M059J (cell line): ENCODE results near the gene ZFYVE26. TPM values are rescaled to one million over a fixed set of nuclear protein-coding genes. Genes with fewer than 3 reads are reported as not detected.

Experiments
- DNase-seq: peaks from one replicate; pipeline ENCODE4 v3.0.0-alpha.2; 2012; ENCODE audit warnings: low read depth
- total RNA-seq: library from RNA; depleted of rRNA; stranded (reverse); fragments of >200 nt; shearing (Covaris generic); gene quantifications from 2 replicates; pipeline ENCODE4 v1.2.3, GENCODE V29; 2014

The ZFYVE26 gene
- total RNA-seq, 1 experiment from 2014 or later, result 17.8 TPM

GRCh38 chr14:67817750-67818438 is 1.5 kb upstream of the ZFYVE26 start:
- DNase-seq, result no peak

GRCh38 chr14:67815573-67816225 is 691 bp downstream of the ZFYVE26 start:
- DNase-seq, result peak; percentile 43

DNA sequence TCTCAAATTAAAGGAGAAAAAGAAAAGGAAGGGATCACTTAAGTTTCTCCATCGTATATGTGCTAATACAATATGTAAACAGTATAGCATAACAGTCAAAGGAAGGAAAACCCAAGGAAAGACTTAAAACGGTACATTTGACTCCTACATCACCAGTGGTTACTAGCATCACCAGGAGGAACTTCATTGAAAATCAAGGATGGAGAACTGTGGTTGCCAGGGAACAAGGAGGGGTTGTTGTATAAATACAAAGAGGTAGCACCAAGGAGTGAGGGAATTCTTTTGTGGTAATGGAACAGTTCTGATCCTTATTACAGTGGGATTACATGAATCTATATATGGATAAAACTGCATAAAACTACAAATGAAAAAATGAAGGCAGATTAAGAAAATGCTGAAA is 1.6 kb downstream of the ZFYVE26 start:
- DNase-seq, result peak; percentile 31

DNA sequence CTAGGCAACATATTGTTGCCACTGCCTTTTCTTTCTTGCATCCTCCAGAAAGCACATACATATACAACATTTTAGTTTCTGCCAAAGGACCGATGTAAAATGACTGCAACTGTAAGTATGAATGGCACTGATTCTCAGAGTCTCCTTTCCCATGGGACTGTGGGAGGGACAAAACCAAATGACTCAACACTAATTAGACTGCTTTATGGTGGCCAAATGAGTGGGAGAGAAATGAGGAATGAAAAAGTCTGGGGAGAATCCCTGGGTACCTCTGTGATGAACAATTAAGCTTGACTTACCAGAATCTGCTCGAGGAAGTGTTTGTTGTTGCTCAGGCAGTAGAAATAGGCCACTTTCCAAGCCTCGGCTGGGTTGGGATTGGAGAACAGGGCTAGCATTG is 10.1 kb downstream of the ZFYVE26 start:
- no peak for DNase-seq

- no peak for DNase-seq
These were observed 15.6 kb downstream of the ZFYVE26 start for GRCh38 chr14:67800743-67801142.

DNA sequence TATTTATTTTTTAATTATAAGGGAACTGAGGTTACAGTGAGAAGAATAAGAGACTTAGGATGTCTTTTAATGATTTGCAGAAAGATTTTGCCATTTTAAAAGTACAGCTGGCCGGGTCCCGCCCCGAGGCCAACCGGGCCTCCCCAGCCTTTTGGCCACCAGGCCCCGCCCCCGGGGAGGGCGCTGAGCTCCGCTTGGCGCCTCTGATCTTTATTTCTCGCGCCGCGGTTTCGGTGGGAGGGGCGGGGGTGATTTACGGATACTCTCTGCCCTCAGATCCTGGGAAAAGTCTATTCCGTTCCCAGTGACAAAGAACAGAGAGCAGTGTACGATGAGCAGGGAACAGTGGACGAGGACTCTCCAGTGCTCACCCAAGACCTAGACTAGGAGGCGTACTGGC is 17.7 kb downstream of the ZFYVE26 start:
- DNase-seq, result no peak

DNA sequence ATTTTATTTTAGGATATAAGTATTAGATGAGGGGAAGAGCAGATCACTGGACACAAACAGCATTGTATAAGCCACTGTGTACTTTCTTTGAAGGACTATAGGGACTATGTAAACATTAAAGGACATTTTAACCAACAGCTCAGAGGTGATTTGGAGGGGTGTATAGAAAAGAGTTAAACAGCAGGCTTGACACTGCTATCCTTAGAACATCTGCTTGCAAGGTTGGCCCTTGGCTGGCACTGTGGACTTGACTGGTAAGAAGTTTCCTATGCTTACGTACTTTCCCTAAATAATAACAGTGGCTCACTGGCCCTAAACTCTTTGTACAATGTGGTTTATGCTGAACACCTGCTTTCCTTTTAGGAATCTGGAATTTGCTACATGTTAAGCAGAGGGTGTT is 28.7 kb downstream of the ZFYVE26 start:
- no peak for DNase-seq

DNA sequence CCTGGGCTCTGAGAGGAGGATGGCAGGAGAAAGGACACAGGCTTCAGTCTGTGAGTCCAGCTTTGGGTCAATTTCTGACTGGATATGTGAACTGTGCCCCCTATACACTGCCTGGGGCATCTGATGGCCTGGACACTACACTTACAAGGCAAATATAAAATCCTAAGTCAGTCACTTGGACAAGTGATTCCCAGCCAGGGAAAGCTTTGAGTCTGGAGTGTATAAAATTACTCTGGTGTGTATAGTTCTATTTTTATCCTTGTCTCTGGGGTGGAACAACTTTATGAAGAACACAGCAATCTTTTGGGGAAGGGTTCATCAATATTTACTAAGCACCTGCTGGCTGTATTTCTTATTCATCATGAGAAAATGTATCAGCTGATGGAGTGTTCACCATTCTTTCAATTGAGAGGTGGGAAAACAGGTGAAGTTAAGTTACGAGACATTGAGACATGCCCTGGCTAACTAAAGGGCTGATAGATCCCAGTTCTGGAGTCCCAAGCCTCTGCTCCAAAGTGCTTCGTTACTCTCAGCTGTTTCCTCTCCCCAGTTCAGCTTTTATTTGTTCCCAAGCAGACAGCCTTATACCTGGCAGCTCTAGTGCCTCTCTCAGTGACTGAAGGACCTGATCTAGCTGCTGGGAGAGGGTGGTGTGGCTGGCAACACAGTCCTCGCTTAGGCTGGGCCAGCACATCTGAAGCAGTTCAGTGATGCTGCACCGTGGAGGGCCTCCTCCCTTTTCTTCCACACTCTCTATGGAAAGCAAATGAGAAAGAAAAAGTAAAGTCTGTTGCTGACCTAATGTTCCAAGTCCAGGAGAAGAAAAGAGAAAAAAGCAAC is 30.9 kb downstream of the ZFYVE26 start:
- DNase-seq, result no peak

- no peak for DNase-seq
These were observed 32.1 kb downstream of the ZFYVE26 start for GRCh38 chr14:67784244-67784823.

DNA sequence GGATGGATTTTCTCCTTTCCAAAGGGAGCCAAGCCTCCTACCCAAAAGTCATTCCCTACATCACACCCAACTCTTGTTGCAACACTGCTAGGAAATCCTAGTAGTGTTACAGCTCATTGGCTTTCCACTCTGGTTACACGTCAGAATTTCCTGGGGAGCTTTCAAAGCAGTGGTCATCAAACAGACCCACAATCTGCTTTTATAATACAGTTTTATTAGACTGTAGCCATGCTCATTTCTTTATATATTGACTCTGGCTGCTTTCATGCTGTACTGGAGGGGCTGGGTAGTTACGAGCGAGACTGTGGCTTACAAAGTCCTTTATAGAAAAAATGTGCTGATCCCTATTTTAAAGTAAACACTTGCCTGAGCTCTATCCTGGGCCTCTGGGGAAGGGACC is 34.3 kb downstream of the ZFYVE26 start:
- DNase-seq, result no peak

DNA sequence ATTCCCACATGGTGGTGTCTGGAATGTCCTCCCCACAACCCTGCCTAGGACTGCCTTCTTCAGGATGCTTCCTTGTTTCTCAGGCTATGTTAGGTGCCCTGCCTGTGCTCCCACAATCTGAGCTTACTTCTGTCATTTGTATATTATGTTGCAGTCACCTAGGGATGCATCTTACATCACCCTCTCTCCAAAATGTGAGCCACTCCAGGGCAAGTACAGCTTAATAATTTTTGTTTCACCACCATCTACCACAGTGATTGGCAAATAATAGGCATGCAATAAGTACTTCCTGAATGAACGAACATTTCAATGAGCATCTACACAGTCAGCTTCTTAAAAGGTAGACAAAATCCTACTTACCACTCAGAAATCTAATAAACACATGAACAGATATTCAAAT is 37.6 kb downstream of the ZFYVE26 start:
- no peak for DNase-seq

DNA sequence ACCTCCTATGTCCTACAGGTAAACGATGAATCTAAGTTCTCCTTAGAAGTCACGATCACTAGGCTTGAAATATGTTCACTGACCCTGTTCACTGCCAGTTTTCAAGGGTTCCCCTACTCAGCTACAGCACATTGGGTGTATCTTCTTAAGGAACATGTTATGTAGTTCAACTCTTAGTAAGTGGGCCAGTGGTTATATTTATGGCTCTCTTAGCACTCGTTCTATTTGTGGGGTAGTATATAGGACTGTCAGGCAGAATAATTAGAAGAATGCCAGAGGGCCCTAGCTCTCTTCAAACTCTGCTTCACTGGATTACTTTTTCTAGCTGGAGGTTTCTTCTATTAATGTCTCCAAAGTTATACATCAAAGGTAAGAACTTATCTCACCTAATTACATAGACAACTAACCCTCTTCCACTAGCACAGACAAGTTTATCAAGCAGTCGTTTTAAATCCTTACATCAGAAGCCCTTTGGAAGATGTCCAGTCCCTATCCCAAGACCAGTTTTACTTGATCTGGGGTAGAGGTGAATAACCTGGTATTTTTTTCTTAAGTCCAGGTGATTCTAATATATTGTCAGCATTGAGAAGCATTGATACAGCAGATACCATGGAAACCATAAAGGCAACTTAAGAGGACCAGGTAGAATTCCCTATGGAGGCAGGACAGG is 39.6 kb downstream of the ZFYVE26 start:
- DNase-seq, result no peak

DNA sequence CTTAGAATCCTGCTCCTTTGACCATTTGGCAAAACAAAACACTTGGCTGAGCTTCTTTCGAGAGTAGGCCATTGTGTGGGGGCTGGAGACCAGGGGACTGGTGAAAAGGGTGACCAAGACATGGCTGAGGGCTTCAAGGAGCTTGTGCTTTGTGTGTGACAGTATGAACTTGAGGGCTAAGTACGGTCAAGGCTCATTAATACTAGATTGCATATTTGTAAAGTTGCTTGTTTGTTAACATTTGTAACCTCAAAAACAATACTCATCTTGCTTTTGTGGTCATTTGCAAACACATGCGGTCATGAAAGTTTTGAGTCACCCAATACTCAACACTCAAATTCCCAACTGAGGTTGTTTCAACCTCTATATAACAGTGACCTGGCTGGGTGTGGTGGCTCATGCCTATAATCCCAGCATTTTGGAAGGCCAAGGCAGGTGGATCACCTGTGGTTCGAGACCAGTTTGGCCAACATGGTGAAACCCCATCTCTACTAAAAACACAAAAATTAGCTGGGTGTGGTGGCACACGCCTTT is 42.5 kb downstream of the ZFYVE26 start:
- peak; percentile 38 for DNase-seq

GRCh38 chr14:67768219-67768618 is 48.2 kb downstream of the ZFYVE26 start:
- no peak for DNase-seq

DNA sequence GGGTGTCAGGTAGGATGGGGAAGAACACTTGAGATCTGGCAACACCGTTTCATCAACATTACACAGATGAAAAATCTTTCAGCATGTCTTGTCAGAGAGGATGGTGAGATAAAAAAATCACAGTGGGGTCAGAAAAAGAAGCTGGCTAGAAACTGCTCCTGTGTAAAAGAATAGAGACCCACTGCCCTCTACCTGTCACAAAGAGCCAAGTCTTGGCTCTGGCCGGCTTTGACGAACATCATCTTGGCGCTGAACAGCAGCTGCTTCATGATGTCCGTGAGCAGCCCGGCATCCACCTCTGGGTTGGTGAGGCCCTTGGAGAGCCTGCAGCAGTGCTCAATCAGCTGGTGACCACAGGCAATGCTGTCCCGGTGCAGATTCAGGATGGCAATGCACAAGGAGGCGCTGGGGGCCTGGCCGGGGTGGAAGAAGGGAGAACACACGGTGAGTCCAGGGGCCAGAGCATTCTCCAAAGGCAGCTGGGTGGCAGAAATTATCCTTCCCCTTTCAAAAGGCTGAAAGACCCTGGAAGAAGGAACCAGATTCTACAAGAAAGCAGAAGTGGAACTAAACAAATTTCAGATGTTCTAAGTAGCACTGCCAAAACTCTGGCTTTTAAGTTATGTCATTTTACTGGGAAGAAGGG is 50.2 kb downstream of the ZFYVE26 start:
- no peak for DNase-seq

DNA sequence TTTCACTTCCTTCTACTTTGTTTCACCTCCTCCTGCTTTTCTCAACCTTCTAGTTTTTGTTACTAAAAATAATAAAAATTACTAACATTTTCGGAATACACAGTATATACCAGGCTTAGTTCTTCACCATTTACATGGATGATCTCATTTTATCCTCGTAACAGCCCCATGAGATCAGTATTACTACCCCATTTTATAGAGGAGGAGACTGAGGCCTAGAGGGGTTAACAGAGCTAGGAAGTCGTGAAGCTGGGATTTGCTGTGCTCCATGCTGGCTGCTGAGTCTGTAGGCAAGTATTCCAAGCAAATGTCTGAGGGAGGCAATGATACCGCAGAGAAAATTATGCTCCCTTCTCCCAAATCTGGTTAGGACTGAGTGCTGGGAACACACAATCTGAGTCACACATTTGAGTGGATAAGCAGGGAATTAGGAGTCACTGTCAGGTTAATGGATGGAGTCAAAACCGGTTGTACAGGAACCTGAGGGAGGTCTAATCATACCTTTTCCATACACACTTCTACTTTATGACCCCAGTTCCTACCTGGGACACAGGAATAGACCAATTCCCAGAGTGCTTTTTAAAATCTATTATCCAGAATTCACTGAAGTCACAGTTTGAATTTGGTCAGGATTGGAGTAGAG is 51.1 kb downstream of the ZFYVE26 start:
- no peak for DNase-seq

DNA sequence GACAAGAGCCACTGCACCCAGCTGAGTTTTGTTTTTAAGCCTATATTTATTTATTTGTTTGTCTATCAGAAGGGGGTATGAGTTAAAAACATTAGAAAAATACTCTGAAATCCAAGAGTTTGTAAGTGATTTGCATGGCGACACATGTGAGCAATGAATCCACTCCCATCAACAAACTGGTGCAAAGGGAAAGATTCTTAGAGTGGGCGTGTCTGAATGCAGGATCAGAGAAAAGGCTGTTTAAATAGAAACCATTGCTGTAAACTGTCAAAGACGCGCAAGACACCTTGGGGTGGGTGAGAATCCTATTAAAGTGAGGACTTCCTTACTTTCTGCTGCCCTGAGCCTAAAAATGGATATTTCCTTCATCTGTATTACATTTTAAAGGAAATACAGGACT is 51.9 kb downstream of the ZFYVE26 start:
- no peak for DNase-seq

GRCh38 chr14:67763158-67763822 is 53.1 kb downstream of the ZFYVE26 start:
- DNase-seq, result no peak

GRCh38 chr14:67762051-67762450 is 54.3 kb downstream of the ZFYVE26 start:
- peak; percentile 5 for DNase-seq

GRCh38 chr14:67759916-67760315 is 56.5 kb downstream of the ZFYVE26 start:
- DNase-seq, result no peak
